Activated CD4-positive, alpha-beta T cell treated with anti-CD3 and anti-CD28 coated beads, Interleukin-2, amount 50 U/mL, for 24 hours (primary cell): ENCODE results near the gene RAPGEF2.

Source experiments
- DNase-seq, 2 donors: peaks; one replicate each; pipeline ENCODE4 v3.0.0-alpha.2; 2020; ENCODE audit warnings: low read depth in 1 of 2, low spot score in 1 of 2

The RAPGEF2 gene

DNA sequence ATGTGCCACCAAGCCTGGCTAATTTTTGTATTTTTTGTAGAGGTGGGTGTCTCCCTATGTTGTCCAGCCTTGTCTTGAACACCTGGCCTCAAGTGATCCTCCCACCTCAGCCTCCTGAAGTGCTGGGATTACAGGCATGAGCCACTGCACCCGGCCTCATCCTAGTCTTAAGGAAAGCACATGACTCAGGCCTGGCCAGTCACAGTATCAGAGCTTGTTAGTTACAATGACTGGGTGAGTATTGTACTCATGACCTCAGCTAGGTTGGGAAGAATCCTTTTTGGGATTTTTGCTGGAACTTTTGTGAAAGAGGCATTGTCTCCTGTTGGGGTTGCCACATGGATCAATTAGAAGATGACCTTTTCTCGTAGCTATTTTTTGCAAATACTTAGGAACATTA is 292.8 kb downstream of the RAPGEF2 start:
- no peak for DNase-seq

GRCh38 chr4:159396151-159396550 is 293.3 kb downstream of the RAPGEF2 start:
- no peak for DNase-seq

GRCh38 chr4:159398236-159398638 is 295.4 kb downstream of the RAPGEF2 start:
- no peak for DNase-seq

DNA sequence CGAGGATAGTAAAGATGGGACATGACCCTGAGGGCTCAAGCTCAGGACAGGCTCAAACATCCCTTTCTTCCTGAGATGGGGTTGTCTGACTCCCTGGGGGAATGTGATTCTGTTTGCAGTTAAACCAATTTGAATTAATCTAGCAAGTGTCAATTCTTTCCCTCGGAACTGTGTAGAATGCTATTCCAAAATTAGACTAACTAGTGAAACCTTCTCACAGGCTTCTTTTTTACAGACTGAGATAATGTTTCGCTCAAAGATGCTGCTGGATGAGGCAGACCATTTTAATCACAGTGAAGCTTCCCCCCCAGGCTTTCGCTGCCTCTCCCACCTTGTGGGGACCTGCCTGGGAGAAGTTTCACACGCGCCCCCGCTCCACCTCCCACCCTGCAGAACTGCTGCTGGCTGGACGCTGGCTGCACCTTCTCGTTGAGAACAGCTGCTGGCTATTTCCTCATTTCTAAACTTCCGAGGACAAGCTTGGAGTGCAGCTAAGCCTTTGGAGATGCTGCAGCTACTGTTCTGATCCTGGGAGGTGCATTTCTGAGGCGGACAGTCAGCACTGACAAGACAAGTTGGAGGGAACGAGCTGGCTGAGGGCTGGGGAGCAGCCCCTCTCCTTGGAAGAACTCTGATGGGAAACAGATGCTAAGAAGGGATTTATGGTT is 297.8 kb downstream of the RAPGEF2 start:
- no peak for DNase-seq

- no peak for DNase-seq
These were observed 298.4 kb downstream of the RAPGEF2 start for GRCh38 chr4:159401226-159401712.

DNA sequence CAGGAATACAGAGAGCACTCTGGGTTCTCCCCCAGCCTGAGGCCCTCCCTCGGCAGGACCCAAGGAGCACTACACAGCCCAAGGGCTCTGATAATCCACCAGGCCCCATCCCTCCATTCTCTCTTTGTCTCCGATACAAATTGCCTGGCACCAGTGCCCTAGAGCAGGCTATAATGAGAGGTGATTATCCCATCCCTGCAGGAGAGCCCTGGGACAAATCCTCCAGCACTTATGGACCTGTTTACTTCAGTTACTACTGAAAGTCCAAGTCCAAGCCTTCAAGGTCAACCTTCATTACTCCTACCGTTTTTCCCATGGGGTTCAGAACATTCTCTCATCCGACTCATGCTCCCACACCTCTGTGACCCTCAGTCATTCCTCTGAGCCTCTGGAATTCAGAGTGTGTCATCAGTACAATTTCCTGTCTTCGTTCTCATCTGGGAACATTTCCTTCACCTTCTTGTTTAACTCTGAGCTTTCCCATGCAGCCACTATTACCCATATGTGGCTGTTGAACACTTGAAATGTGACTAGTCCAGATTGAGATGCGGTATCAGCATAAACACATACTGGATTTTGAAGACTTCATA is 299.0 kb downstream of the RAPGEF2 start:
- DNase-seq = no peak
